ENCODE data around the gene RNGTT.
A peak's percentile ranks its signal among the peaks of the same experiment; 100 is the strongest.
"Not testable (repeated sequence)": the region's sequence is repeated elsewhere in the genome, so short reads cannot be mapped to it uniquely, and the experiment has no call there.

RNGTT gene

GRCh38 chr6:88910922-88911778 is 52.3 kb downstream of the RNGTT start:
- DNase-seq: no peak

DNA sequence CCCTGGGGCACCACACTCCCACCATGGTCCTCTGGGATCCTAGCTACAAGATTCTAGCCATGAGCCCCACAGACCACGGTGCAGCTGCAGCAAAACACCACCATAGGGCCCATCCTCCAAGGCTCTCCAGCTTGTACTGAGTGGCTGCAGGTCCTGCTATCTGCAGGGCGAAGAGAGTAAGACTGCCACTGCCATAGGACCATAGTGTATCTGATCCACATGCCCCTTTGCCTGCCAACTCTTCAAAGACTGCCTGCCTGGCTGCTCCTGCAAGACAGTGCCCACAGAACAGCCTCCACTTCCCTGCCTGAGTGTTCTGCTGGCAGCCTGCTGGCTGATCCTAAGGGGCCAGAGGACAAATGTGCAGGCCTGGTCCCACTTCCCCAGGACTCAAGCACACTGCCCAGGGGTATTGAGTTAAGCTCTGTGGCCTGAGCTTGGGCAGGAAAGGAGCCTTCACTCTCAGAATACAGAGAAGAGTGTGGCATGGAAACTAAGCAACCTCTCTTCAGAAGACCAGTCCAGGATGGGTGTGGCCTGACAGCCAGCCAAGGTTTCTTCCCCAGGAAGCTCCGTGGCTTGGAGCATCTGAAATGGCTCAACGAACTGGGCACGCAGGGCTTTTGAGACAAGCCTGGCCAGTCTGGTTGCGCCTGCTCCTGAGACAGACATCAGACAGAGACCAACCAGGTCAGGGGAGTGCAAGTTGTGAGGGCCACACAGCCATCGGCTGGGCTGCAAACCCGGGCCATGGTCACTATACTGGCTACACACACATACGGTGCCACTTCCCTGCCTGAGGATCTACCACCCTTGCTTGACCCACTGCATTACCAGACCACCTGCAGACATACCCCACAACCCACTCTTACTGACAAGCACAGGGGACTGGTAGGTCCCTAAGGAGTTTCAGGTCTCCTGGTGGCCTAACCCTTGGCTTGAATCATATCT is 54.5 kb downstream of the RNGTT start:
- no peak for DNase-seq

GRCh38 chr6:88907148-88907547 is 56.3 kb downstream of the RNGTT start:
- DNase-seq: not testable (repeated sequence)

DNA sequence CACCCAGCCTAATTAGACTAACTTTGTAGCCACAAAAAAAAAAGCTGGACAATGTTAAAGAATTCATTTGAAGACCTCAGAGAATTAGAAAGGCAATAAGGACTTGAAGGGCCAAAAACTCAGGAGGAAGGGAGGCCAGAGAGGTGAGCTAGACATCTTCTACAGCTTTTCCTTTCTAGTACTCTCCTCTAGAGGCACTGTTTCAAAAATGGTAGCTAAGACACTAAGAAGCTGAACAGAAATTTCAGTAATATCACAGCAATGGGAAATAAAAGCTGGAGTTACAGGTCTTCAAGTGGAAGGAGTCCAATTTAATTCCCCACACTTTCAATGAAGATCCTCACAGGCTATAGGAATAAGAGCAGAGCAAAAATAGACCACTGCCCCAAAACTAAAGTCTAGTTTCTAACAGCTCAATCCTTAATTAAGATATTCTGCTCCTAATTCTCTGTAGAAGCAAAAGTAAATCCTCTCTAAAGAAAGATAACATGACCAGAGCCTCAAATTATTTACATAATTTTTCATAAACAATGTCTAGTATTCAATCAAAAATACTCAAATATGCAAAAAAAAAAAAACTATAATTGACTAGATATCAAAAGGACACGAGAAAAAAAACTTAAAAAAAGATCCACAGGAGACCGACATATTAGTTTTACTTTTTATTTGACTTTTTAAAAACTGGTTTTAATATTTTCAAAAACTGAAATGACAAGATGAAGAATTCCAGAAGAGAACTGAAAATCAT is 63.7 kb downstream of the RNGTT start:
- DNase-seq: no peak

DNA sequence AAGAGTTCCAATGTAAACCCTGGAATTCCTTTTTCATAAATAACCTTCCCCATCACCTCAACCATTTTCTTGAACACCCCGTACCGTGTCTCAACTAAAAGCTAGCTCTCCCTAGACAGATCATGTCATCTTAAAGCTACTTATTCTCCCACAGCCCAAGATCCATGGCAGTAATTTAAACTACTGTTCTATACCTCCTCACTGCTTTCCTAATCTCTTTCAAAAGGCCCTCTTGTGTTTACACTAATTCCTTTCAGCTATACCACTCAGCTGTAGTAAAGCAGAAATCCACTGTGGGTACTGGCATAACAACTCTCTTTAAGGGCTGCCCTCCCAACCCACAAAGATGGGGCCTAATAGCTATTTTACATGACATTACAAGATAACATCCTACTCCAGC is 67.5 kb downstream of the RNGTT start:
- DNase-seq: no peak

DNA sequence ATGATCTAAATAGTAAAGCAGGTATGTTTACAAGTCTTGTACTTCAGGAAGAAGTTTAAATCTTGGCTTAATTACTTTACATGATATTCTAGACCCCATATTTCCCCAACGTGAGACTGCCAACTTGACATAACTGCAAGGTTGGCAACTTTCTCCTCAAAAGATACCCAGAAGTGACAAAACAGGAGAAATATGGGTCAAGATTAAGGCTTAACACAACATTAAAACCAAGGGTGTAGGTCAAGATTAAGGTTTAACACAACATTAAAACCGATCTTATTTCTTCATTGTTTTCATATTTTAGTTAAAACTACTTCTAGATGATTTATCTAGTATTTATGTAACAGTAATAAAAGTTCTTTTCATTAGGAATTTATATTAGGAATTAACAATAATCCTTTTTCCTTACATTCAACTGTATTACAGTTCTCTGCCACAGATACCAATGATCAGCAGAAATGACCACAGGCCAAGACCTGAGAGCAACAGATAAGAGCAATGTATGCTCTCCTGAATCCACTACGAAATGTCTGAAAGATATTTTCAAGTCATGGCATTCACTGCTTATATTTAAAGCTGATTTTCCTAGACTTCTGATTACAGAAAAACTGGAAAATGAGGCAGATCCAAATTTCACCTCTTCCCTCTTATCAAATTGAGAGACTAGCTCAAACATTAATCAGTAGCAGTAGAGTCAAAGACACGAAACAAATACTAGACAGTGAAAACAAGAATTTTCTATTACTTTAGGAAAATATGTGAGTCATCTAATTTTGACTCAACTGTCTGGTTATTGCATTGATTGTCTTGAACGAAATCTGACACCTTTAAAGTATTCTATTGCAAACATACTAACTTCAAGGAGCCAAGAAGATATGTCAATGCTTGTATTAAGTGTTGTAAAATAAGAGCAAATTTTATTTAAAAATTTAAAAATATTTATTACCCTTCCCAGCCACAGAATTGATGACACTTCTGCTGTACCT is 72.3 kb downstream of the RNGTT start:
- no peak for DNase-seq

GRCh38 chr6:88890394-88890793 is 73.0 kb downstream of the RNGTT start:
- no peak for DNase-seq

DNA sequence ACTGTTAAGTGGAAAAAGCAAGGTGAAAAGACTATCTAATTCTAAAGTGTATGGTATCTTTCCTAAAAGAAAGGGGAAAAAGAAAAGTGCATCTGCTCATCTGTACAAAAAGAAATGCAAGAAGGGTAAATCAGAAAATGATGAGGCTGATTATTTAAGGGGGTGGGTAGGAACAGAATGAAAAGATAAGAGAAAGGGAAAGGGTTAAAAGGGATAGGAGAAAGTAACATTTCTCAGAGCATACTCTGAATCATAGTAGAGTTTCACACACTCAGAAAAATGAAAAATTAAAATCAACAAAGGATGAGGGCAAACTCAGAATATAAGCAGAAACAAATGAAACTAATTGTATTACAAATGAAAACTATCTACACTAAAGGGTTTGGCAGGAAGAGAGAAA is 79.1 kb downstream of the RNGTT start:
- DNase-seq: no peak

GRCh38 chr6:88882536-88882935 is 80.9 kb downstream of the RNGTT start:
- DNase-seq: no peak

DNA sequence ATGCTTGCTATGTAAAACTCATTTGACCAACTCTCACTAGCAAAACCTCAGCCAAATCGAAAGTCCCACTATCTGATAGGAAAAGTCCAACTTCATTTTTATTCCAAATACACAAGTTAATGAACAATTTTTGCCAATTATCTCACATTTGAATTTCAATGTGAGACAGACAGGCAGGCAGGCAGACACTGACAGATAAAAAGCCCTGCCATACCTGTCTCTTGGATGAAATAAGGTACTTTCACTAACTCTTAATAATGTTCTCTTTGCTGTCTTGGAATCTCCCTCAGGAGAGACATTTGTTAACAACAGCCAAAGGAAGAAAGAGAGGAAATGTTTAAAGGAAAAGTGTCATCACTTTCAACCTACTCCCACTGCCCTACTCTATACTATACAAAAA is 82.0 kb downstream of the RNGTT start:
- no peak for DNase-seq

DNA sequence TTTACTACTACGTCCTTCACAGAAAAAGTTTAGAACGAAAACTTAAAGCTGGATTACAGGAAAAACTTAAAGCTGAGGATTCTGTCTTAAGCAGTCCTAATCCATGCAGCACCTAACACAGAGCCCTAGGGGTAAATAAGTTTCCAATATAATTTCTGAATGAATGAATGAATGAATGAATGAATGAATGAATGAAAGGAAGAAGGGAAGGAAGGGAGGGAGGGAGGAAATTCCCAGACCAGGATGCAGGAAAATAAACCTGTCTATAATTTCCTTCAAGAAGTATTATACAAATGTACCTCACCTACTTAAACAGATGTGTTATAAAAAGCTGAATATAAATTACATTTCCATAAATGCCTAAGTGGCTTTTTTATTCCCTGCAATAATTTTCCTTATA is 83.4 kb downstream of the RNGTT start:
- no peak for DNase-seq

DNA sequence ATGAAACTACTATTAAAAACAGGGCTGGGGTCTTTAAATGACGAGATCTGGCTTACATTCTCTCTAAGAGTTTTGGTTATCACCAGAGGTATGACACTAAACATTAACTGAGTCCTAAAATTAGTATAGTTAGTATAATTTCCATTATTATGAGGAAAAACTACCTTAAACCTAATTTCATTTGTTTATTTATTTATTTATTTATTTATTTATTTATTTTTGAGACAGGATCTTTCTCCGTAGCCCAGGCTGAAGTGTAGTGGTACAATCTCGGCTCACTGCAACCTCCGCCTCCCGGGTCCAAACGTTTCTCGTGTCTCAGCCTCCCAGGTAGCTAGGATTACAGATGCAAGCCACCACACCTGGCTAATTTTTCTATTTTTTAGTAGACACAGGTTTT is 85.5 kb downstream of the RNGTT start:
- DNase-seq: no peak

DNA sequence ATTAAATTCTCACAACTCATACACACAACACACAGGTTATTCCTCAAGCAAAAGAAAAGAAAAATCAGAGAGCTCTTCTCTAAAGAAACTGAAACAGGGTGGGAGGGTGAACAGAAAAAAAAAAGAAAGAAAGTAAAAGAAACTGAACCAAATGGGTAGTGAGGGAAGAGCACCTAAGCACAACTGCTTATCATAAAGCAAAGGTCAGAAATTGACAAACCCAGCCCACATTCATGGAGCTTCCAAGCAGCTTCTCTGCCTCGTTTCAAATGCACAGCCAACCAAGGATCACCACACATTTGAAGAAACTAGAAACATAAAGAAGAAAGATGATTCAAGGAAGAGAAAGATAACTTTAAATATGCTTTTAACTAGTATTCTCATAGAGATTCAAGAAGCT is 90.5 kb downstream of the RNGTT start:
- no peak for DNase-seq

DNA sequence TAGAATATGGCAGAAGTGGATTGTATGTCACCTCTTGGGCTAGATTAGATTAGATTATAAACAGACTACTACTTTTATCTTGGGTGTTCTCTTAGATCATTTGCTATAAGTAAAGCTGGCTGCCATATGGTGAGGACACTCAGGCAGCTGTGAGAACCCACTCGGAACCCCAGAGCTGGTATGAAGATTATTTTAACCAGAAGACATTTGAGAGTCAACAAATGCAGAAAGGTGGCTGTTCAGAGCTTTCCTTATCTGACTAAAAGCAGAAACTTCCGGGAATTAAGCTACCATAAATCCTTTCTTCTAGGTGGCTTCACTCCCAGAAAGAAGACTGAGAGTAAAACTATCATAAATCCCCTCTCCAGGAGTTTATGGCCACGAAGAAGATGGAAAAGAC is 91.9 kb downstream of the RNGTT start:
- DNase-seq: no peak

GRCh38 chr6:88870717-88871330 is 92.6 kb downstream of the RNGTT start:
- DNase-seq: peak in 3 of 5 experiments; percentile 1 to 64 (median 6)

DNA sequence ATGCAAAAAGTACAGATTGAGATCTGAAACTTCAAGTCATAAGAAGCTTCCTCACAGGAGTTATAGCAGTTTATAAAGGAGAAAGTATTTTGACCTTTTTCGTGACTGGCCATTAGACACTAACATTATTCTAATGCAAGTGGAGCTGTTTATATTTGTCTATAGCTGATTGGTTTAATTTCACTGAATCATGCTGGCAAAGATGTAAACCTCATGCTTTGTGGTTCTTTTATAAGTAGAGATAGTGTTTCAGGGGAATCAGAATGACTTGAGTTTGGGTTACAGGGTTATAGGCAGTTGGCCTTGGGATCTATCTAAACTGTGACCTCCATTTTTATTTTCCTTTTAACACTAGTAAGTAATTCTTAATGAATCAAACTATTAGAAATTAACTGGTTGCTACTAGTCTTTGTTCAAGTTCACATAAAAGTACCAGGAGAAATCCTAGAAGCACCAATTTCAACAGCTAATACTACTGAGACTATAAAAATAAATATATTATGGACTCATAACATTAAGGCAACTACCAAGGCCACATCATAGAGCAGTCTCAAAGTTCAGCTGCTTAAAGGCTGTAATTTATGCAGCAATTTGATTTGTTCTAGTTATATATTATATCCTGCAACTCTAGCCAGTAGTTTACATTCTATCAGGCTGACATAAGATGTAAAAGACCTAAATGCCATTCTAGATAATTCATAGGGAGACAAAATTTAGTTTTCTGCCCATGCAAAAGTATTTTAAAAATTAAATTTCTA is 94.0 kb downstream of the RNGTT start:
- peak in 1 of 5 experiments; percentile 38 for DNase-seq

GRCh38 chr6:88867841-88868731 is 95.3 kb downstream of the RNGTT start:
- no peak for DNase-seq

DNA sequence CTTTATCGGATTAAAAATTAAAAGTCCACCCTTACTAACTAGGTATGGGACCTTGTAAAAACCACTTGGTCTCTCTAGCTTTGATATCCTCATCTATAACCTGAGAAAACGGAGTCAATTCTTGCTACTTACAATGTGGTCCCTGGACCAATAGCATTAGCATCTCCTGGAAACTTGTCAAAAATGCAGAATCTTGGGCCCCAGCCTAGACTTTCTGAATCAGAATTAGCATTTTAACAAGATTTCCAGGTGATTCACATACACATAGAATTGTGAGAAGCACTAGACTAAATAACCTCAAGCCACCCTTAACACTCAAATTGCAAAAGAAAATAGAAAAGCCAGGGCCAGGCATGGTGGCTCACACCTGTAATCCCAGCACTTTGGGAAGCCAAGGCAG is 96.6 kb downstream of the RNGTT start:
- DNase-seq: no peak

DNA sequence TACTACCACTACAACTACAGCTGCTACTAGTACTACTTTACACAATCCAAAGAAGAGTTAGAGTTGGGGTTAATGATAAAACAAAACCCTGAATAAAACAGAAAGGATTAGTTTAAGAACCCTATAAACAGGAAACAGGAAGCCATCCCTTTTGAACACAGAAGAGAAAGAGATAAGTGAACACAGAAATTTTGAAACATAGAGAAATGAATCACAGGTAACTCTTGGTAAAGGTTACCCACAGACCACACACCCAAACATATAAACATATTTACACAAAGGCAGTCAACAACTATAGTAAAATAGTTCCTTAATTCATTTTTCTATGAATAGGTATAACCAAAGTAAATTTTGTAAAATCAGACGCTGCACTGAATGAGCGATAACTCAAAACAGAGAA is 98.1 kb downstream of the RNGTT start:
- peak in 1 of 5 experiments; percentile 69 for DNase-seq

All from T-helper 2 cell (primary cell).